Testis (tissue), 2 donors: ENCODE data around the gene IREB2.

Experiments used
- CTCF ChIP-seq, 3 experiments: fragments of 450-650 bp in 2 of 3; fragments of 200-600 bp in 1 of 3; sonication (generic) in 1 of 3; IDR thresholded peaks; one replicate each; pipeline ENCODE4 v1.5.1; 2016 to 2019; ENCODE audit warnings: antibody characterized with exemption in 3 of 3, mild to moderate bottlenecking in 2 of 3, moderate library complexity in 1 of 3
- POLR2A ChIP-seq: fragments of 450-650 bp; IDR thresholded peaks from one replicate; pipeline ENCODE4 v1.6.1; 2017; ENCODE audit warnings: antibody characterized with exemption, mild to moderate bottlenecking, moderate library complexity

- TF ChIP-seq CTCF (IDR thresholded peaks at IDR 0.05): no peak
- TF ChIP-seq POLR2A: no peak
Measured at GRCh38 chr15:78408355-78408640, 29.7 kb upstream of the IREB2 start.
